SK-N-SH (cell line): ENCODE data around the gene CD207. TPM values are rescaled to one million over a fixed set of nuclear protein-coding genes. Genes with fewer than 3 reads are reported as not detected.

Experiments
- CTCF ChIA-PET: fragments of 300-600, 350-600 bp; formaldehyde crosslinking; extraction: SDS; loops from one replicate; lab custom pipeline; 2021; lab: Yijun Ruan, JAX
- POLR2A ChIA-PET: fragments of 350-600 bp; sonication (Branson Sonifier 250); formaldehyde crosslinking; extraction: SDS; loops from one replicate; lab custom pipeline; 2020; ENCODE audit warnings: antibody characterized with exemption, inconsistent platforms; lab: Yijun Ruan, JAX
- DNase-seq: peaks from one replicate; pipeline ENCODE4 v3.0.0; 2012
- H2AFZ ChIP-seq: fragments of 200-600 bp; sonication (generic); 2 replicates; pipeline ENCODE4 v1.8.1; 2016; ENCODE audit warnings: antibody characterized with exemption, mild to moderate bottlenecking, low read depth
- H3F3A ChIP-seq: fragments of 200-600 bp; sonication (generic); replicated peaks from 2 replicates; pipeline ENCODE3; 2016; ENCODE audit warnings: antibody characterized with exemption, mild to moderate bottlenecking; ENCODE audit not compliant: insufficient read depth
- H3K27ac ChIP-seq, 2 experiments: fragments of 200-500 bp in 1 of 2; fragments of 200-600 bp in 1 of 2; sonication (Bioruptor generic) in 1 of 2; sonication (generic), shearing (Covaris generic) in 1 of 2; 2 replicates each; pipeline versions ENCODE4 v1.5.1 to v1.6.1; 2014 to 2016; ENCODE audit warnings: low read depth in 2 of 2, inconsistent platforms in 1 of 2, low read length in 1 of 2, mild to moderate bottlenecking in 1 of 2, mixed read lengths in 1 of 2
- H3K27me3 ChIP-seq: fragments of 200-600 bp; sonication (generic), shearing (Covaris generic); 2 replicates; pipeline ENCODE4 v1.6.1; 2016; ENCODE audit warnings: mixed run types; ENCODE audit not compliant: insufficient read depth
- H3K36me3 ChIP-seq, 2 experiments: fragments of 200-500 bp in 1 of 2; fragments of 200-600 bp in 1 of 2; sonication (Bioruptor generic) in 1 of 2; sonication (generic) in 1 of 2; replicated peaks in 1 of 2; 2 replicates each; pipeline versions ENCODE3 to v1.5.1; 2014 to 2016; ENCODE audit warnings: low read length in 1 of 2, mild to moderate bottlenecking in 1 of 2; ENCODE audit not compliant: insufficient read depth in 2 of 2, control insufficient read depth in 1 of 2
- H3K4me1 ChIP-seq, 2 experiments: fragments of 200-500 bp in 1 of 2; fragments of 200-600 bp in 1 of 2; sonication (Bioruptor generic) in 1 of 2; sonication (generic), shearing (Covaris generic) in 1 of 2; 2 replicates each; pipeline versions ENCODE4 v1.5.1 to v1.6.1; 2014 to 2016; ENCODE audit warnings: low read depth in 1 of 2, low read length in 1 of 2, mixed run types in 1 of 2; ENCODE audit not compliant: insufficient read depth in 2 of 2, control insufficient read depth in 1 of 2
- H3K4me2 ChIP-seq: fragments of 200-600 bp; sonication (generic), shearing (Covaris generic); 2 replicates; pipeline ENCODE4 v1.6.1; 2017; ENCODE audit warnings: mixed run types
- H3K4me3 ChIP-seq, 2 experiments: fragments of 200-500 bp in 1 of 2; fragments of 200-600 bp in 1 of 2; sonication (Bioruptor generic) in 1 of 2; sonication (generic), shearing (Covaris generic) in 1 of 2; 2 replicates each; pipeline versions ENCODE4 v1.5.1 to v1.8.1; 2014 to 2016; ENCODE audit warnings: low read depth in 2 of 2, inconsistent platforms in 1 of 2, low read length in 1 of 2, mild to moderate bottlenecking in 1 of 2, mixed read lengths in 1 of 2, moderate library complexity in 1 of 2
- H3K79me2 ChIP-seq: fragments of 200-600 bp; sonication (generic); 2 replicates; pipeline ENCODE4 v1.8.1; 2017; ENCODE audit warnings: mild to moderate bottlenecking; ENCODE audit not compliant: insufficient read depth
- H3K9ac ChIP-seq: fragments of 200-600 bp; sonication (generic); 2 replicates; pipeline ENCODE4 v1.6.1; 2017; ENCODE audit warnings: mixed run types
- H3K9me2 ChIP-seq: fragments of 200-600 bp; sonication (generic); 2 replicates; pipeline ENCODE4 v1.6.1; 2017; ENCODE audit warnings: mixed run types
- H3K9me3 ChIP-seq: fragments of 200-600 bp; sonication (generic); 2 replicates; pipeline ENCODE4 v1.6.1; 2017; ENCODE audit warnings: mixed run types, mild to moderate bottlenecking, moderate library complexity
- H4K20me1 ChIP-seq: fragments of 200-600 bp; sonication (generic); 2 replicates; pipeline ENCODE4 v1.6.1; 2017; ENCODE audit warnings: mild to moderate bottlenecking, mixed run types; ENCODE audit not compliant: insufficient read depth
- CHD2 ChIP-seq: fragments of 150-350 bp; IDR thresholded peaks from 2 replicates; pipeline ENCODE4 v1.6.1; 2018; ENCODE audit warnings: low read length; ENCODE audit not compliant: partially characterized antibody
- ELF1 ChIP-seq: IDR thresholded peaks from 2 replicates; pipeline ENCODE4 v1.4.0; 2012
- EZH2phosphoT487 ChIP-seq: fragments of 200-600 bp; sonication (generic); IDR thresholded peaks from 2 replicates; pipeline ENCODE4 v1.6.1; 2017; ENCODE audit warnings: low read depth, mixed run types, mild to moderate bottlenecking, antibody characterized with exemption, moderate library complexity, borderline replicate concordance
- FOXM1 ChIP-seq: IDR thresholded peaks from 2 replicates; pipeline ENCODE4 v1.4.0; 2012; ENCODE audit warnings: low read depth, mild to moderate bottlenecking
- JUND ChIP-seq: IDR thresholded peaks from 2 replicates; pipeline ENCODE4 v1.4.0; 2012
- MEF2A ChIP-seq: IDR thresholded peaks from 2 replicates; pipeline ENCODE4 v1.4.0; 2012; ENCODE audit warnings: low read depth, borderline replicate concordance
- RCOR1 ChIP-seq: fragments of 150-350 bp; IDR thresholded peaks from 2 replicates; pipeline ENCODE4 v1.6.1; 2017; ENCODE audit warnings: antibody characterized with exemption, low read length
- SMC3 ChIP-seq: IDR thresholded peaks from 2 replicates; pipeline ENCODE4 v1.6.1; 2012; ENCODE audit warnings: low read depth, low read length, improper control_type of control experiment
- TAF1 ChIP-seq: IDR thresholded peaks from 2 replicates; pipeline ENCODE4 v1.6.1; 2012; ENCODE audit warnings: low read depth, mild to moderate bottlenecking, low read length, moderate library complexity, borderline replicate concordance
- TCF12 ChIP-seq: IDR thresholded peaks from 2 replicates; pipeline ENCODE4 v1.4.0; 2012
- WGBS: methylation state at CpG from one replicate; pipeline ENCODE4 v1.1.6; 2017; ENCODE audit warnings: low lambda C conversion rate; 5-methylcytosine and 5-hydroxymethylcytosine counted together
- polyA plus RNA-seq, 3 experiments: library from polyadenylated mRNA; depleted of rRNA; stranded (reverse); fragments of >200 nt; gene quantifications; 2 replicates each; pipeline ENCODE4 v1.2.3, GENCODE V29; 2012
- TF ChIP-seq, protein P1 (sequence below): fragments of 150-350 bp; IDR thresholded peaks from 2 replicates; pipeline ENCODE4 v1.6.1; 2017; ENCODE audit warnings: antibody characterized with exemption, low read length, low read depth, borderline replicate concordance
- TF ChIP-seq, protein P2 (sequence below): IDR thresholded peaks from 2 replicates; pipeline ENCODE4; 2012
- TF ChIP-seq, protein P3 (sequence below): IDR thresholded peaks from 2 replicates; pipeline ENCODE4 v1.4.0; 2012; ENCODE audit warnings: low read depth
- TF ChIP-seq, protein P4 (sequence below): IDR thresholded peaks from 2 replicates; pipeline ENCODE4 v1.6.1; 2012; ENCODE audit warnings: mild to moderate bottlenecking, low read depth, low read length, moderate library complexity
- TF ChIP-seq, protein P5 (sequence below): fragments of 200-600 bp; sonication (generic); IDR thresholded peaks from 2 replicates; pipeline ENCODE4 v1.6.1; 2017; ENCODE audit warnings: antibody characterized with exemption, mild to moderate bottlenecking, moderate library complexity

The CD207 gene
- polyA plus RNA-seq, 1 of the 3 experiments (the other 2 are of a cell fraction), result 0.33 TPM

DNA sequence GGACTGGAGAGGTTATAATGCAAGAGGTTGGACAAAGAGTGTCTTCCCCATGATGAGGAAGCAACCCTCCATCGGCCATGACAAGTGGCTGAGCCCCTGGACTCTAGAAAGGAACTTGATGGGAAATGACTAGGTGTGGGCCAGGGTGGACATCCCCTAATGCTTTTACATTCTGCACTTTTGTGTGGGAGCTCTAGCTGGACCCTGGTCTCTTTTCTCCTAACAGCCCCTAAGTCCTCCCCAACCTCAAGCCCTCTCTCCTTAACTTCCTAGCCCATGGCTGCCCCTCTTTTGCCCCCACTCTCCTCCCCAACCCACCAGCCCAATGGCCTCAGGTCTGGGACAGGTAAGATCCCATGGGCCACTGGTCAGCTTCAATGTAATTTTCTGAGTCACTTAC, 2.4 kb downstream of the CD207 start:
- WGBS, result 14% methylated on average over 1 of the region's 1 CpG
- ChIA-PET CTCF (interaction anchor here (0.7 to 1.6 kb wide), 3 partner anchors 24 to 48 kb away, joined by 3 to 5 read pairs (median 3); no protein-coding TSS in a partner anchor), POLR2A (no interaction called here)
- H3K27me3 ChIP-seq, result no peaks in the 10 kb centered on the region
- H3K9me2 ChIP-seq, result no peaks in the 10 kb centered on the region
- no peaks in the 10 kb centered on the region for H3K4me1 ChIP-seq
- no peaks in the 10 kb centered on the region for H4K20me1 ChIP-seq
- H3K4me3 ChIP-seq, result no peak overlapping the region
- H3K9ac ChIP-seq, result no peak overlapping the region
- H3K27ac ChIP-seq, result no peak overlapping the region
- H3K9me3 ChIP-seq, result no peaks in the 10 kb centered on the region
- no peaks in the 10 kb centered on the region for H3F3A ChIP-seq
- DNase-seq, result no peak
- no peaks in the 10 kb centered on the region for H3K79me2 ChIP-seq
- no peaks in the 10 kb centered on the region for H3K36me3 ChIP-seq
- H3K4me2 ChIP-seq, result no peak overlapping the region
- H2AFZ ChIP-seq, result no peak overlapping the region
- TF ChIP-seq JUND (no peak), TAF1 (no peak), EZH2phosphoT487 (no peak), ELF1 (no peak), FOXM1 (no peak), MEF2A (no peak), CHD2 (no peak), RCOR1 (no peak), TCF12 (no peak), SMC3 (no peak)
- TF ChIP-seq, protein P1, sequence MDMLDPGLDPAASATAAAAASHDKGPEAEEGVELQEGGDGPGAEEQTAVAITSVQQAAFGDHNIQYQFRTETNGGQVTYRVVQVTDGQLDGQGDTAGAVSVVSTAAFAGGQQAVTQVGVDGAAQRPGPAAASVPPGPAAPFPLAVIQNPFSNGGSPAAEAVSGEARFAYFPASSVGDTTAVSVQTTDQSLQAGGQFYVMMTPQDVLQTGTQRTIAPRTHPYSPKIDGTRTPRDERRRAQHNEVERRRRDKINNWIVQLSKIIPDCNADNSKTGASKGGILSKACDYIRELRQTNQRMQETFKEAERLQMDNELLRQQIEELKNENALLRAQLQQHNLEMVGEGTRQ, result no peak
- TF ChIP-seq, protein P2, sequence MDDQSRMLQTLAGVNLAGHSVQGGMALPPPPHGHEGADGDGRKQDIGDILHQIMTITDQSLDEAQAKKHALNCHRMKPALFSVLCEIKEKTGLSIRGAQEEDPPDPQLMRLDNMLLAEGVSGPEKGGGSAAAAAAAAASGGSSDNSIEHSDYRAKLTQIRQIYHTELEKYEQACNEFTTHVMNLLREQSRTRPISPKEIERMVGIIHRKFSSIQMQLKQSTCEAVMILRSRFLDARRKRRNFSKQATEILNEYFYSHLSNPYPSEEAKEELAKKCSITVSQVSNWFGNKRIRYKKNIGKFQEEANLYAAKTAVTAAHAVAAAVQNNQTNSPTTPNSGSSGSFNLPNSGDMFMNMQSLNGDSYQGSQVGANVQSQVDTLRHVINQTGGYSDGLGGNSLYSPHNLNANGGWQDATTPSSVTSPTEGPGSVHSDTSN, result no peak
- TF ChIP-seq, protein P3, sequence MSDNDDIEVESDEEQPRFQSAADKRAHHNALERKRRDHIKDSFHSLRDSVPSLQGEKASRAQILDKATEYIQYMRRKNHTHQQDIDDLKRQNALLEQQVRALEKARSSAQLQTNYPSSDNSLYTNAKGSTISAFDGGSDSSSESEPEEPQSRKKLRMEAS, result no peak
- TF ChIP-seq, protein P4, sequence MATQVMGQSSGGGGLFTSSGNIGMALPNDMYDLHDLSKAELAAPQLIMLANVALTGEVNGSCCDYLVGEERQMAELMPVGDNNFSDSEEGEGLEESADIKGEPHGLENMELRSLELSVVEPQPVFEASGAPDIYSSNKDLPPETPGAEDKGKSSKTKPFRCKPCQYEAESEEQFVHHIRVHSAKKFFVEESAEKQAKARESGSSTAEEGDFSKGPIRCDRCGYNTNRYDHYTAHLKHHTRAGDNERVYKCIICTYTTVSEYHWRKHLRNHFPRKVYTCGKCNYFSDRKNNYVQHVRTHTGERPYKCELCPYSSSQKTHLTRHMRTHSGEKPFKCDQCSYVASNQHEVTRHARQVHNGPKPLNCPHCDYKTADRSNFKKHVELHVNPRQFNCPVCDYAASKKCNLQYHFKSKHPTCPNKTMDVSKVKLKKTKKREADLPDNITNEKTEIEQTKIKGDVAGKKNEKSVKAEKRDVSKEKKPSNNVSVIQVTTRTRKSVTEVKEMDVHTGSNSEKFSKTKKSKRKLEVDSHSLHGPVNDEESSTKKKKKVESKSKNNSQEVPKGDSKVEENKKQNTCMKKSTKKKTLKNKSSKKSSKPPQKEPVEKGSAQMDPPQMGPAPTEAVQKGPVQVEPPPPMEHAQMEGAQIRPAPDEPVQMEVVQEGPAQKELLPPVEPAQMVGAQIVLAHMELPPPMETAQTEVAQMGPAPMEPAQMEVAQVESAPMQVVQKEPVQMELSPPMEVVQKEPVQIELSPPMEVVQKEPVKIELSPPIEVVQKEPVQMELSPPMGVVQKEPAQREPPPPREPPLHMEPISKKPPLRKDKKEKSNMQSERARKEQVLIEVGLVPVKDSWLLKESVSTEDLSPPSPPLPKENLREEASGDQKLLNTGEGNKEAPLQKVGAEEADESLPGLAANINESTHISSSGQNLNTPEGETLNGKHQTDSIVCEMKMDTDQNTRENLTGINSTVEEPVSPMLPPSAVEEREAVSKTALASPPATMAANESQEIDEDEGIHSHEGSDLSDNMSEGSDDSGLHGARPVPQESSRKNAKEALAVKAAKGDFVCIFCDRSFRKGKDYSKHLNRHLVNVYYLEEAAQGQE, result no peak
- TF ChIP-seq, protein P5, sequence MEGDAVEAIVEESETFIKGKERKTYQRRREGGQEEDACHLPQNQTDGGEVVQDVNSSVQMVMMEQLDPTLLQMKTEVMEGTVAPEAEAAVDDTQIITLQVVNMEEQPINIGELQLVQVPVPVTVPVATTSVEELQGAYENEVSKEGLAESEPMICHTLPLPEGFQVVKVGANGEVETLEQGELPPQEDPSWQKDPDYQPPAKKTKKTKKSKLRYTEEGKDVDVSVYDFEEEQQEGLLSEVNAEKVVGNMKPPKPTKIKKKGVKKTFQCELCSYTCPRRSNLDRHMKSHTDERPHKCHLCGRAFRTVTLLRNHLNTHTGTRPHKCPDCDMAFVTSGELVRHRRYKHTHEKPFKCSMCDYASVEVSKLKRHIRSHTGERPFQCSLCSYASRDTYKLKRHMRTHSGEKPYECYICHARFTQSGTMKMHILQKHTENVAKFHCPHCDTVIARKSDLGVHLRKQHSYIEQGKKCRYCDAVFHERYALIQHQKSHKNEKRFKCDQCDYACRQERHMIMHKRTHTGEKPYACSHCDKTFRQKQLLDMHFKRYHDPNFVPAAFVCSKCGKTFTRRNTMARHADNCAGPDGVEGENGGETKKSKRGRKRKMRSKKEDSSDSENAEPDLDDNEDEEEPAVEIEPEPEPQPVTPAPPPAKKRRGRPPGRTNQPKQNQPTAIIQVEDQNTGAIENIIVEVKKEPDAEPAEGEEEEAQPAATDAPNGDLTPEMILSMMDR, result no peak
- TF ChIP-seq, all 33 proteins: peak for 0
